ENCODE results near the gene KLHDC10.
"Not testable (repeated sequence)": the region's sequence is repeated elsewhere in the genome, so short reads cannot be mapped to it uniquely, and the experiment has no call there.

- TF ChIP-seq POLR2A (IDR thresholded peaks at IDR 0.05; ENCODE audit: low read depth, low read length); TAF1 (IDR thresholded peaks at IDR 0.05; ENCODE audit: low read depth, low read length); POLR2AphosphoS5 (IDR thresholded peaks at IDR 0.05; ENCODE audit: low read depth, low read length); PAX5 (IDR thresholded peaks at IDR 0.05; ENCODE audit: insufficient read depth, low read length, severe bottlenecking); POU2F2 (IDR thresholded peaks at IDR 0.05; ENCODE audit: low read depth, low read length): not testable (repeated sequence)
Observed at GRCh38 chr7:130184349-130184748, 114.0 kb downstream of the KLHDC10 start.

Measured in GM12891 (cell line).